GM21515 (cell line): Measurements from ENCODE around the gene SMYD3.

Experiments used
- ATAC-seq: cut with Tn5 transposase; IDR thresholded peaks from one replicate; pipeline ENCODE4 v1.9.1; 2021; ENCODE audit not compliant: unreplicated experiment

The SMYD3 gene

GRCh38 chr1:245710961-245711903, 795.8 kb downstream of the SMYD3 start:
- ATAC-seq, result no peak

GRCh38 chr1:245707941-245708340, 799.1 kb downstream of the SMYD3 start:
- ATAC-seq, result no peak

- ATAC-seq, result no peak
Observed at GRCh38 chr1:245704765-245705164, 802.3 kb downstream of the SMYD3 start.

GRCh38 chr1:245704341-245704740, 802.7 kb downstream of the SMYD3 start:
- ATAC-seq, result no peak

GRCh38 chr1:245702346-245702745, 804.7 kb downstream of the SMYD3 start:
- ATAC-seq, result no peak

GRCh38 chr1:245701631-245702030, 805.4 kb downstream of the SMYD3 start:
- ATAC-seq, result no peak

GRCh38 chr1:245700631-245701030, 806.4 kb downstream of the SMYD3 start:
- no peak for ATAC-seq
